RKO (cell line): ENCODE results near the gene ADAMTS2.

Experiments
- DNase-seq: peaks from one replicate; pipeline ENCODE4 v3.0.0-alpha.2; 2016; ENCODE audit warnings: low spot score

The ADAMTS2 gene

GRCh38 chr5:179371681-179372680 is 26.7 kb upstream of the ADAMTS2 start:
- DNase-seq: no peak

GRCh38 chr5:179371121-179371510 is 25.9 kb upstream of the ADAMTS2 start:
- DNase-seq: no peak

- no peak for DNase-seq
Measured at GRCh38 chr5:179370490-179371120, 25.3 kb upstream of the ADAMTS2 start.

- DNase-seq: no peak
Measured at GRCh38 chr5:179369530-179369884, 24.2 kb upstream of the ADAMTS2 start.

- DNase-seq: no peak
Measured at GRCh38 chr5:179368806-179369529, 23.7 kb upstream of the ADAMTS2 start.

- no peak for DNase-seq
Measured at GRCh38 chr5:179368126-179368805, 23.0 kb upstream of the ADAMTS2 start.

- no peak for DNase-seq
Measured at GRCh38 chr5:179367491-179367890, 22.2 kb upstream of the ADAMTS2 start.

GRCh38 chr5:179362355-179362754 is 17.1 kb upstream of the ADAMTS2 start:
- DNase-seq: no peak

GRCh38 chr5:179361037-179361603 is 15.9 kb upstream of the ADAMTS2 start:
- DNase-seq: no peak

- no peak for DNase-seq
Measured at GRCh38 chr5:179357031-179357430, 11.8 kb upstream of the ADAMTS2 start.

- no peak for DNase-seq
Measured at GRCh38 chr5:179355976-179356974, 11.0 kb upstream of the ADAMTS2 start.

- no peak for DNase-seq
Measured at GRCh38 chr5:179354305-179354882, 9.1 kb upstream of the ADAMTS2 start.

- DNase-seq: no peak
Measured at GRCh38 chr5:179348843-179349242, 3.6 kb upstream of the ADAMTS2 start.

GRCh38 chr5:179348011-179348530 is 2.8 kb upstream of the ADAMTS2 start:
- DNase-seq: no peak

- no peak for DNase-seq
Measured at GRCh38 chr5:179347581-179347980, 2.3 kb upstream of the ADAMTS2 start.

- DNase-seq: no peak
Measured at GRCh38 chr5:179346875-179347274, 1.6 kb upstream of the ADAMTS2 start.

- DNase-seq: no peak
Measured at GRCh38 chr5:179346401-179346800, 1.1 kb upstream of the ADAMTS2 start.

- DNase-seq: no peak
Measured at GRCh38 chr5:179345183-179345432, 153 bp downstream of the ADAMTS2 start.

GRCh38 chr5:179344431-179345182 is 654 bp downstream of the ADAMTS2 start:
- DNase-seq: no peak
